ENCODE data around the gene TSPEAR.

TSPEAR gene

GRCh38 chr21:44708866-44709425 lies 2.4 kb downstream of the TSPEAR start:
- H3K27ac ChIP-seq = no peak overlapping the region
- intact Hi-C loops (cut with DNase I; ENCODE audit: low total_unique reads) = no loop called here
- H3K27me3 ChIP-seq = peaks cover 0 to 92% of the 10 kb centered on the region in 2 donors
- no peak overlapping the region for H3K4me3 ChIP-seq
- peak in 1 of 2 donors; percentile 60 for DNase-seq
- peaks cover 0 to 36% (median 9%) of the 10 kb centered on the region in 4 donors for H3K4me1 ChIP-seq
- H3K9me3 ChIP-seq = no peaks in the 10 kb centered on the region
- TF ChIP-seq CTCF (IDR thresholded peaks at IDR 0.05) = no peak
- no peaks in the 10 kb centered on the region for H3K36me3 ChIP-seq

GRCh38 chr21:44708213-44708865 lies 3.0 kb downstream of the TSPEAR start:
- Histone ChIP-seq H3K9me3 (no peaks in the 10 kb centered on the region), H3K4me1 (peaks cover 0 to 36% (median 9%) of the 10 kb centered on the region in 4 donors), H3K36me3 (no peaks in the 10 kb centered on the region), H3K27me3 (peaks cover 0 to 92% of the 10 kb centered on the region in 2 donors), H3K4me3 (no peak overlapping the region), H3K27ac (no peak overlapping the region)
- no peak for TF ChIP-seq CTCF (IDR thresholded peaks at IDR 0.05)
- DNase-seq = peak in 1 of 2 donors; percentile 28
- intact Hi-C loops (cut with DNase I; ENCODE audit: low total_unique reads) = no loop called here

- peaks cover 0 to 35% (median 9%) of the 10 kb centered on the region in 4 donors for H3K4me1 ChIP-seq
- intact Hi-C loops (cut with DNase I; ENCODE audit: low total_unique reads) = no loop called here
- H3K4me3 ChIP-seq = no peak overlapping the region
- peak in 1 of 2 donors; percentile 49 for DNase-seq
- no peak overlapping the region for H3K27ac ChIP-seq
- no peaks in the 10 kb centered on the region for H3K36me3 ChIP-seq
- H3K9me3 ChIP-seq = no peaks in the 10 kb centered on the region
- H3K27me3 ChIP-seq = peaks cover 0 to 92% of the 10 kb centered on the region in 2 donors
- TF ChIP-seq CTCF (IDR thresholded peaks at IDR 0.05) = no peak
These were observed 4.4 kb downstream of the TSPEAR start for GRCh38 chr21:44706706-44707581.

GRCh38 chr21:44706026-44706705 lies 5.2 kb downstream of the TSPEAR start:
- TF ChIP-seq CTCF (IDR thresholded peaks at IDR 0.05) = no peak
- no peaks in the 10 kb centered on the region for H3K9me3 ChIP-seq
- intact Hi-C loops (cut with DNase I; ENCODE audit: low total_unique reads) = no loop called here
- peak in 1 of 2 donors; percentile 37 for DNase-seq
- peaks cover 0 to 92% of the 10 kb centered on the region in 2 donors for H3K27me3 ChIP-seq
- peaks cover 0 to 27% (median 9%) of the 10 kb centered on the region in 4 donors for H3K4me1 ChIP-seq
- H3K4me3 ChIP-seq = no peak overlapping the region
- H3K36me3 ChIP-seq = no peaks in the 10 kb centered on the region
- no peak overlapping the region for H3K27ac ChIP-seq

- Histone ChIP-seq H3K36me3 (no peaks in the 10 kb centered on the region), H3K27me3 (peaks cover 0 to 92% of the 10 kb centered on the region in 2 donors), H3K4me3 (no peak overlapping the region), H3K27ac (no peak overlapping the region), H3K4me1 (peaks cover 0 to 12% (median 4%) of the 10 kb centered on the region in 4 donors), H3K9me3 (no peaks in the 10 kb centered on the region)
- peak in 1 of 2 donors; percentile 51 for DNase-seq
- intact Hi-C loops (cut with DNase I; ENCODE audit: low total_unique reads) = no loop called here
- TF ChIP-seq CTCF (IDR thresholded peaks at IDR 0.05) = no peak
These were observed 6.8 kb downstream of the TSPEAR start for GRCh38 chr21:44704636-44705001.

Data from tibial artery (tissue), 4 donors.